Measurements from ENCODE around the gene MBTD1.

GRCh38 chr17:51133365-51133764 is 126.5 kb downstream of the MBTD1 start:
- TF ChIP-seq ZNF274 (IDR thresholded peaks at IDR 0.05; ENCODE audit: low read depth, low read length) (no peak), YY1 (IDR thresholded peaks at IDR 0.05; ENCODE audit: insufficient read depth, insufficient read length) (no peak), SUZ12 (IDR thresholded peaks at IDR 0.05; ENCODE audit: extremely low read depth, insufficient read depth, insufficient read length) (no peak)

Data from NT2/D1 (cell line).